HG03575 (cell line): ENCODE measurements around the gene PDLIM5.
"Not testable (repeated sequence)": the region's sequence is repeated elsewhere in the genome, so short reads cannot be mapped to it uniquely, and the experiment has no call there.

Experiments
- ATAC-seq: cut with Tn5 transposase; IDR thresholded peaks from one replicate; pipeline ENCODE4 v1.9.1; 2021; ENCODE audit not compliant: unreplicated experiment, insufficient number of reproducible peaks, low FRiP score; ENCODE audit errors: extremely low read depth

The PDLIM5 gene, protein sequence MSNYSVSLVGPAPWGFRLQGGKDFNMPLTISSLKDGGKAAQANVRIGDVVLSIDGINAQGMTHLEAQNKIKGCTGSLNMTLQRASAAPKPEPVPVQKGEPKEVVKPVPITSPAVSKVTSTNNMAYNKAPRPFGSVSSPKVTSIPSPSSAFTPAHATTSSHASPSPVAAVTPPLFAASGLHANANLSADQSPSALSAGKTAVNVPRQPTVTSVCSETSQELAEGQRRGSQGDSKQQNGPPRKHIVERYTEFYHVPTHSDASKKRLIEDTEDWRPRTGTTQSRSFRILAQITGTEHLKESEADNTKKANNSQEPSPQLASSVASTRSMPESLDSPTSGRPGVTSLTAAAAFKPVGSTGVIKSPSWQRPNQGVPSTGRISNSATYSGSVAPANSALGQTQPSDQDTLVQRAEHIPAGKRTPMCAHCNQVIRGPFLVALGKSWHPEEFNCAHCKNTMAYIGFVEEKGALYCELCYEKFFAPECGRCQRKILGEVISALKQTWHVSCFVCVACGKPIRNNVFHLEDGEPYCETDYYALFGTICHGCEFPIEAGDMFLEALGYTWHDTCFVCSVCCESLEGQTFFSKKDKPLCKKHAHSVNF

DNA sequence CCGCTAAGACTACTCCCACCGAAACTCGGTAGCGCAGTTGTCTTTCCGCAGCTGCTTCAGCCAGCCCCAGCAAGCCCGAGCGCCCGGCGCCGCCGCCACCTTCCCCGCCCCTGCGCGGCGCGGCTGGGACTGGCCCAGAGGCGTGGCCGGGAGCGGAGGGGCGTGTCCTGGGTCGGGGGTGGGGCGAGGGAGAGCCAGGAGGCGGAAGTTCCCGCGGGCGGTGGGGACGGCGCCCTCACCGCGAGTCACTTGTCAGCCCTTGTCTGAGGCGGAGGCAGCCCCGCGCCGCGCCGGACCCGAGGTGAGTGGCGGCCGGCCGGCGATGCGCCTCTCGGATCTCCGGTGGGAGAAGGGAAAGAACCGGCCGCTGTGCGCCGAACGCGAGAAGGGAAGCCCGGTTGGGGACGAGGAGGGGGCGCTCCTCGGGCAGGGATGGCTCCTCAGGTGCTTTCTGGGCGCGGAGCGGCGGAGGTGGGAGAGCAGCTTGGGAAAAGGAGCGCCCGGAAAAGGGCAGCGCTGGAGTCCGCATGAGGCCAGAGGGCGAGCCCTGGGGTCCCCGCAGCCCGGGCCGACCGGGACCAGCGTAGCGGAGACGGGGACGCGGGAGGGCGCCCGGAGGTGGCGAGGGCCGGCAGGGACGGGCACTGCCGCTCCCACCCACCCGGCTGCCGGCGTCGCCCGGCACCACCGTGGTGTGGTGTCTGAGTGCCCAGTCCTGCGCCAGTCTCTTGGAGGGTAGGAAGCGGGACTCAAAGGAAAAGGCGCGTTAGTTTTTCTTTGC lies at the start of gene PDLIM5:
Gene PDLIM5, plus strand, starts transcription at position 248 of the 781 bp plus-strand sequence. CDS start 3,347 bp downstream, outside the sequence.
- peak; percentile 54 for ATAC-seq

DNA sequence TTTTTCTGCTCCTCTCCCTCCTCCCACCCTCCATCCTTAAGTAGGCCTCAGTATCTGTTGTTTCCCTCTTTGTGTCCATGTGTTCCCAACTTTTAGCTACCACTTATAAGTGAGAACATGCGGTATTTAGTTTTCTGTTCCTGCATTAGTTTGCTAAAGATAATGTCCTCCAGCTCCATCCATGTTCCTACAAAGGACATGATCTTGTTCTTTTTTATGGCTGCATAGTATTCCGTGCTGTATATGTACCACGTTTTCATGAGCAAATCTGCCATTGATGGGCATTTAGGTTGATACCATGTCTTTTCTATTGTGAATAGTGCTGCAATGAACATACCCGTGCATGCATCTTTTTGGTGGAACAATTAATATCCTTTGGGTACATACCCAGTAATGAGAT lies 49.3 kb upstream of the PDLIM5 start:
- not testable (repeated sequence) for ATAC-seq

DNA sequence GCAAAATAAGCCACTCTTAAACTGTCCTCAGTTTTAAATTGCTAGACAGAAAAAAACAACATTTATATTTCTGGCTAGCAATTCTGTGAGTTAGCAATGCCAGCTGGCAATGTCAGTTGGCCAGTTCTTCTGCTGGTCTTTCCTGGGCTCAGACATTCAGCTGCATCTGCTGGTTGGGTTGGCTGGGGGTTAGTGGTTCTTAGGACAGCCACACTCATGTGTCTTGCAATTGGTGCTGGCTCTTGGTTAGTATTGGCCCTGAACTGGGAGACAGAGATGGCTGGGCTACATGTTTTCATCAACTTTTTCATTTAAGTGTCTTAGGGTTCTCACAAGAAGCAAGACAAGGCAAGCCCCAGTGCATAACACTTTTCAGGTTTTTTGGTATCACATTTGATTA lies 48.0 kb upstream of the PDLIM5 start:
- no peak for ATAC-seq

DNA sequence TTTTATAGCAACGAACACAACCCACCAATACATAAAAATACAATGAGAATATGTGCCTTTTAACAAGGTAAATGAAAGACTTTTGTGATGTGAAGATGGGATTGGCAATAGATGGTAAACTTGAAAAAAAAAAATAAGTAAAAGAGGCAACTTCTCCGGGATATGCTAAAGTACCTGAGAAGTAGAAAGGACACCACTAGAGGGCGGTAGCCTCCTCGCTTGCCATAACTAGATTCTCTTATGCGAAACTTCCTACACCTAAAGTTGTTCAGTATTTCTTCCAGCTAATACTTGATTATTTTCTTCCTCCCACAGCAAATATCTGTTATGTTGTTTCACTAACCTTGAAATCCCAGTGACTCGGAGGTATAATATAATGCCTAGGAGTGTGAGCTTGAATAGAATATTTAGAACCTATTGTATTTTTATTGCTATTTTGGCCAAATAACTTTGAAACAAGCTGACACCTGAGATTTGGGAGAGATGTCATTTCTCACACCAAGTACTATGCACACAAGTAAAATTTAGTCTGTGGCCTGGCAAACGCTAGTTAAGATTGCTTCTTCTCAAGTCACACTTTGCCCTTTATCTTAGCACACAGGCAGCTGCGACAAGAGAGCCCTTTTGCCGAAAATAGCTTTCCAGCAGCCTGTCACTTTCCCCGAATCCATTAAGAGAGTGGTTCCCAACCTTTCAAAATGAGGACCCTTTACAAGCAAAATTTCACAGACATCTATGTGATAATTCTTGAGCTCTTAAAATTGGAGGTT lies 44.9 kb upstream of the PDLIM5 start:
- ATAC-seq = no peak

DNA sequence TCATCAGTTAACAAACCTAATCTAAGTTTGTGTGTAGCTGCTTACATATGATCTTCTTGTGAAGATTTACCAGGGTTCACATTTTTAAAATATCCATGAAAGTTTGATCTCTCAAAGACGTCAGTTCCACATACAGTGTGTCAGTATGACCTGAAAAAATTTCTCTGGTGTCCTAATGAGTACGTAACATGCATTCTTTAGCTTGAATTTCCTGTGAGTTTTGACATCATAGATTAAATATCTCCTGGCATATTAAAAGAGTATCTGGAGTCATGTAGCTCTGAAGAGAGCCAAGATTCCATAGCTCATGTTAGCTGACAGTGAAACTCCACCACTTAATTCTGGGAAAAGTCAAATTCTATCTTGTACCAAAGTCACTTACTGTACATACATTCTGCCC lies 43.9 kb upstream of the PDLIM5 start:
- ATAC-seq = no peak

DNA sequence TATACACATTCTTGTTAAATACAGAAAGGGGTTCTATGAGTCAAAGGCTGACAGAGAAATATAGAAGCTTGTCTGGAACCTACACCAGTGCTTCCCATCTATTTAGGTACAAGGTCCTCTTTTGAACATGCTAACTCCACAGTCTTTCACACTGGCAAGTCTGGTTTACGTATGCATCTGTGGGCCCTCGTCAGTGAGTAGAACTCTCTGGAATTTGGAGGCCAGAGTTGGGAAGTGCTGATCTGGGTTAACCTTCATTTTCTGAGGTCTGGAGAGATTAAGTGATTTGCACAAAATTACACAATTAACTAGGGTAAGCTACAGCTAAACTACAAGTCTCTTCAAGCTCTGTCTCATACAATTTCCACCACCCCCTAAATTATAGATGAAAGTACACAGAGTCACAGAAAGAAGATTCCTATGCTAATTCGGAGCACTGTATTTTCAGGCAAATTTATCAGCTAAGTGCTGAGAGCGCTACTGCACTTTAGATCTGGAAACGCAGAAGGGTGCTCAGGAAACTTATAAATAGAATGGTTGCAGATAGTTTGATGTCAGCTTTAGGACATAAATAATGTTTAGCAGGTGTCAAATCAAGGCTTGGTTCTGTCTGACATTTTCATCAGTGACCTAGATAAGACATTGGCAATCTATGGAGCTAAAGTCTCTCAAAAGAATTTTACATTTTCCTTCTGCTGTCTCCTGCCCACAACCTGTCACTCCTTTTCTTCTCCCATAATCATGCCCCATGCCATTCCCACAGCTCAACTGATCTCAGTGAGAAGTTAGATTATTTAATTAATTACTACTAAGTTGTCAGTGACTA lies 43.0 kb upstream of the PDLIM5 start:
- no peak for ATAC-seq

DNA sequence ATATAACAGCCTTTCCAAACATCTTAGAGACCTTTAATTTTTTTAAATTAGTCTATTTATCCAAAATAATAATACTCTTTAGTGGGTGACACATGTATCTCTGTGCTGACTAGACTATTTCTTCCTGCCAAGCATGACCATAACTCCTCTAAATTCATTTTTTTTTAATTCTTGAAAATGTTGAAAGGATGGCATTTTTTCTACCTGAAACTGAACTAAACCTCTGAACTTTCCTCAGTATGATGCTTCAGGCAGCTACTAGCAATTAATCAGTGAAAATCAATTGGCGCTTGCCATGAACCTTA lies 42.4 kb upstream of the PDLIM5 start:
- ATAC-seq = no peak

DNA sequence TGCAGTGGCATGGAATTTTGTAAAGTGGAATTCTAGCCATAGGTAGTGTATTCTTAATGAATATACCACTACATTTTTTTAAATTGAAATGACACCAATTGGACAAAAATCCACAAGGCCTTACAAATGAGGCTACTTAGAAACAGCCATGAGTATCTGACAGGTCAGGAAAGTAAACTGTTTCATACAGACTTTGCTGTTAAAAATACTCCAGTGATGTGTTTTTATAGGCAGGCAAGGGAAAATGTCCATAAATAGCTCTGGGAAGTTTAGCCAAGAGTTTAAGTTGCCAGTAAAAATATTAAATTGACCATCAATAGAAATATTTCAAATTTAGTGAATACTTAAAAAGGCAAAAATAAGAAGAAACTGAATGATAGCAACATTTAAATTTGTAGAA lies 41.8 kb upstream of the PDLIM5 start:
- no peak for ATAC-seq

DNA sequence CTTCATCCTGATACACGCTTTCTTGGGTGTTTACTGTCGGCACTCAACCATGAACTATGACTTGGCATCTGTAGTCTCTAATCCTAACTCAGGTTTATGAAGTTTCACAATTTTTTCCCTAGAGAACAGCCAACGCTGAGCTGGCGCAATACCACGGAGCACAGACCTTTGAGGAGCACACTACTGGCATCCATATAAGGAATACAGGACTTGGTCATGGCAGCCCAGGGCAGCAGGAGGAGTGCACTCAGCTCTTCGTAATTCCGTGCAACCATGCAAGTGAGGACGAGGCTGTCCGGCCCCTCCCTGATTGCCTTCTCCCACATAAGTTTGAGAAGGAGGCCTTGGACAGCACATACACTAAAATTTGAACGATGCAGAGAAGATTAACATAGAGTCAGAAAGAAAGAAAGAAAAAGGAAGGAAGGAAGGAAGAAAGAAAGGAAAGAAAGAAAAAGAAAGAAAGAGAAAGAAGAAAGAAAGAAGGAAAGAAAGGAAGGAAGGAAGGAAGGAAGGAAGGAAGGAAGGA lies 41.0 kb upstream of the PDLIM5 start:
- ATAC-seq = no peak

DNA sequence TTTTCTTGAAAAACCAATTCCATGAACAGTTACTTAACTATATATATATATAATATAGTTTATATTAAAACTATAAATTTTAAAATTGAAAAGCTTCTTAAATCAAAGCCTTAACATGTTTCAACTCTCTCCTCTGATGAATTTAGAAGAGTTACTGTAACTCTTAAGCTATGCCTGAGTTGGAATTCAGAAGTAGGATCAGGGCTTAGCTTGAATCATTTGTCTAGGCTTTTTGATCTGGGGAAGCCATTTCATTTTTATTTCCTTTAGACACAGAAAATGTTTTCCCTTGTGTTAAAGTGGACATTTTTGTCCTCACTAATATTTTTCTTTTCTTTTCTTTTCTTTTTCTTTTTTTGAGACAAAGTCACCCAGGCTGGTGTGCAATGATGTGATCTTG lies 40.4 kb upstream of the PDLIM5 start:
- no peak for ATAC-seq

DNA sequence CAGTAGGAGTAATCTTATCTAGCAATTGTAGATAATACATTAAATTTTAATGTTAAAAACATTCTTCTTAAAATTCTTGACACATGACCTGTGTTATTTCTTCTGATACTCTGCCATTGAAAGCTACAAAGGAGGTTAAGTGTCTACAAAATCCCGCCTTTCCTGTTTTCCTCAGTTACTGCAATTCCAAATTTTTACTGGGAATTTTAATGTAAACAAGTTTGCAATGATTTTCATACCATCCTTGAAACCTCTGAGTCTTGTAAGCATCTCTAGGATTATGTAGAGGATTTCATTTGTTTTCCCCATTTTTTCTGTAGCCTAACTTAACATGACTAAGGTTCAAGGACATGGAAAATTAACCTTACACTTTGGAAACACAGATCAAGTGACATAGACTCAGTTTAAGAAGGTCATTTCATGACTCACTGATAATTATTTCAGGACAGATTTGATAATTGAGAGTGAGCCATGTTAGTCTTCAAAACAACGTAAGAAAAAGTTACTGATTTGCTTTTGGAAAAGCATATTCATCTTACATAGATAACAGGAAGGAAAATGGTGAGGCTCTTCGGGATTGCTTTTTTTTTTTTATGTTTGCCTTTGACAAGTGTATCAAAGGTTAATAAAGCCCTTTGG lies 39.6 kb upstream of the PDLIM5 start:
- ATAC-seq = no peak

DNA sequence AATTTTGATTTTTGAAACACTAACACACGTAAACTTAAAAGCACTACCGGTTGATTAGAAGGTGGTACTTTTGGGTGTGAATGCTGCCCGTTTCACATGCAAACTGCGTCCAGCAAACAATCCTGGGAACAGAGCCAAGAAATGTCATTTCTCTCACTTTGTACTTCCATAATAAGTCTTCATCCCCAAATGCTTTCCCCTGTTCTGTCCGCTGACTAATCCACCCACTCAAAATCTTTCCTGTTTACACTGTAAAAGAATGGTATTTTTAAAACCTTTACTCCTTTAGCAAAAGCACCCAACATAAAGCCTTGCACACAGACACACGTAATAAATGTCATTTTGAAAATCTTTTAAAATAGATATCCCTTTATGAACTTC lies 39.1 kb upstream of the PDLIM5 start:
- ATAC-seq = no peak

DNA sequence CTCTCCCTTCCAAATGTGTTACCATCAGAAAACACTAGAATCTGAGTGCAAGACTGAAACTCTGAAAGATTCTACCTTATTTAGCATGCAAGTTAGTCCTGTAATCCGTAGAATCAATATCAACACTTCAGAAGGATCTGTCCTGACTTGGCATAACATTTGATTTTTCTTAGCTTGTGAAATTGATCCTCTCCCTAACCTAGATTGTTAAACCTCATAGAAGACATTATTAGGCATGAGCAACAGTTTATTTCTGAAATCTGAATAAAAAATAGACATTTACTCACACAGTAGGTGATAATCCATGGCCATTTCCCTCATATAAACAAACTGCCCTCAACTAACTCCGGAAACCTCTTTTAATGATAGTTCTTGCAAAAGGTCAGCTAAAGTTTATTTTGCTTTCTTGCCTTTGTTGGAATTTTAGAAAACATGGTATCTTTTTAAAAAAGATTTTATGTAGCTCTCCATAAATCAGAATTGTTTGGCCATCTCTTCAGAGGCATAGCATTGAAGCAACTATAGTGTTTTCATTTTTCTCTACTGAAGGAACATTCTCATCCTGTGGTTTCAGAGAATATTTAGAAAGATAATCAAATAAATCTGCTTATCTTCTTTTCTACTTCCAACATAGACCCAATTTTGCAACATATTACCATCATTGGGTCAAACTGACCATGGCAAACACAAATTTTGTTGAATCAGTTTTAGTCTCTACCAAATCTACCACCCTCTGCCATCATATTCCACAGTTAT lies 38.5 kb upstream of the PDLIM5 start:
- no peak for ATAC-seq

DNA sequence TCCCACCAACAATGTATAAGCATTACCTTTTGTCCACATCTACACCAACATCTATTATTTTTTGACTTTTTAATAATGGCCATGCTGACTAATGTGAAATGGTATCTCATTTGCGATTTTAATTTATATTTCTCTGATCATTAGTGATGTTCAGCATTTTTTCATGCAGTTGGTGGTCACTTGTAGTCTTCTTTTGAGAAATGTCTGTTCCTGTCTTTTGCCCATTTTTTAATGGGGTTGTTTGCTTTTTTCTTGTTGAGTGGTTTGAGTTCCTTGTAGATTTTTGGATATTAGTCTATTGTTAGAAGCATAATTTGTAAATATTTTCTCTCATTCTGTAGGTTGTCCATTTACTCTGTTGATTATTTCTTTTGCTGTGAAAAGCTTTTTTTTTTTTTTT lies 36.8 kb upstream of the PDLIM5 start:
- ATAC-seq = no peak

DNA sequence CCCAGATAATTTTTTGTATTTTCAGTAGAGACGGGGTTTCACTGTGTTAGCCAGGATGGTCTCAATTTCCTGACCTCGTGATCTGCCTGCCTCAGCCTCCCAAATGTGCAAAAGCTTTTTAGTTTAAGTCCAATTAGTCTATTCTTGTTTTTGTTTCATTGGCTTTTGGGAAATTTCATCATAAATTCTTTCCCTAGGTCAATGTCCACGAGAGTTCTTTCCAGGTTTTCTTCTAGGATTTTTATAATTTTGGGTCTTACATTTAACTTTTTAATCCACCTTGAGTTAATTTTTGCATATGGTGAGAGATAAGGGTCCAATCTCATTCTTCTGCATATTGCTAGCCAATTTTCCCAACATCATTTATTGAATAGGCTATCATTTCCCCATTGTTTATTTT lies 36.3 kb upstream of the PDLIM5 start:
- no peak for ATAC-seq

DNA sequence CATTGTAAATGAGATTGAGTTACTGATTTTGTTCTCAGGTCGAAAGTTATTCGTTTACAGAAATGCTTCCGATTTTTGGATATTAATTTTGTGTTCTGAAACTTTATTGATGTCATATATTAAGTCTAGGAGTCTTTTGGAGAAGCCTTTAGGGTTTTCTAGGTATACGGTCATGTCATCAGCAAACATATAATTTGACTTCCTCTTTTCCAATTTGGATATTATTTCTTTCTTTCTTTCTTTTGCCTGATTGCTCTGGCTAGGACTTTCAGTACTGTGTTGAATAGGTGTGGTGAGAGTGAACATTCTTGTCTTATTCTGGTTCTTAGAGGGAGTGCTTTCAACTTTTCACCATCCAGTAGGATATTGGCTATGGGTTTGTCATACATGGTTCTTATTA lies 35.4 kb upstream of the PDLIM5 start:
- no peak for ATAC-seq

DNA sequence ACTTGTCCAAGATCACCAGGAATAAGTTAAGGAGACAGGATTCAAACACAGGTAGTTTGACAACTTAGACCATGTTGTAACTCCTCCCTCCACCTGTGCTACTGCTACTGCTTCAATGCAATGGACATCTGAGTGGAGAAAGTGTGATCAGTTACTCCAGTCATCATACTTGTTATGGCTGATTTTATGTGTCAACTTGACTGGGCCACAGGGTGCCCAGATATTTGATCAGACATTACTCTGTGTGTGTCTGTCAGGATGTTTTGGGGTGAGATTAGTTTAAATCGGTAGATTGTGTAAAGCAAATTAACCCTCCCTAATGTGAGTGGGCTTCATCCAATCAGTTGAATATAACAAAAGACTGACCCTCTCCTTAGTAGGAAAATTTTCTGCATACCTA lies 34.8 kb upstream of the PDLIM5 start:
- no peak for ATAC-seq
